SK-N-MC (cell line): ENCODE results near the gene SYNE1.

ENCODE experiments used
- EZH2 ChIP-seq: fragments of 200-600 bp; sonication (generic); IDR thresholded peaks from one replicate; pipeline ENCODE4 v1.6.1; 2017; ENCODE audit warnings: antibody characterized with exemption
- POLR2AphosphoS5 ChIP-seq: IDR thresholded peaks from 2 replicates; pipeline ENCODE4 v1.6.1; 2012; ENCODE audit warnings: mild to moderate bottlenecking, low read depth, low read length, borderline replicate concordance

GRCh38 chr6:152130441-152130840, 506.7 kb downstream of the SYNE1 start:
- TF ChIP-seq EZH2 (no peak), POLR2AphosphoS5 (no peak)
